ENCODE results near the gene DNM3. TPM values are rescaled to one million over a fixed set of nuclear protein-coding genes. Genes with fewer than 3 reads are reported as not detected.
"Not testable (repeated sequence)": the region's sequence is repeated elsewhere in the genome, so short reads cannot be mapped to it uniquely, and the experiment has no call there.

DNM3 gene
- total RNA-seq, 1 donor from 2014 or later = 7.1 TPM

- no peak for DNase-seq
These were observed 143.0 kb downstream of the DNM3 start for GRCh38 chr1:171984262-171984661.

- peak; percentile 43 for DNase-seq
These were observed 143.7 kb downstream of the DNM3 start for GRCh38 chr1:171984850-171985485.

GRCh38 chr1:171985639-171986038 is 144.3 kb downstream of the DNM3 start:
- DNase-seq = no peak

- no peak for DNase-seq
These were observed 147.1 kb downstream of the DNM3 start for GRCh38 chr1:171988243-171988885.

GRCh38 chr1:171990371-171990770 is 149.1 kb downstream of the DNM3 start:
- no peak for DNase-seq

- DNase-seq = no peak
These were observed 153.0 kb downstream of the DNM3 start for GRCh38 chr1:171994293-171994692.

GRCh38 chr1:171995573-171995972 is 154.3 kb downstream of the DNM3 start:
- no peak for DNase-seq

- no peak for DNase-seq
These were observed 156.6 kb downstream of the DNM3 start for GRCh38 chr1:171997936-171998335.

- no peak for DNase-seq
These were observed 157.4 kb downstream of the DNM3 start for GRCh38 chr1:171998711-171999110.

- no peak for DNase-seq
These were observed 158.5 kb downstream of the DNM3 start for GRCh38 chr1:171999756-172000155.

GRCh38 chr1:172001288-172001687 is 160.0 kb downstream of the DNM3 start:
- no peak for DNase-seq

- peak; percentile 87 for DNase-seq
These were observed 161.5 kb downstream of the DNM3 start for GRCh38 chr1:172002725-172003345.

- DNase-seq = no peak
These were observed 162.7 kb downstream of the DNM3 start for GRCh38 chr1:172003766-172004530.

- no peak for DNase-seq
These were observed 163.4 kb downstream of the DNM3 start for GRCh38 chr1:172004671-172005070.

GRCh38 chr1:172005856-172006255 is 164.6 kb downstream of the DNM3 start:
- DNase-seq = no peak

GRCh38 chr1:172006660-172007059 is 165.4 kb downstream of the DNM3 start:
- DNase-seq = no peak

- DNase-seq = no peak
These were observed 177.5 kb downstream of the DNM3 start for GRCh38 chr1:172018727-172019311.

GRCh38 chr1:172019976-172020375 is 178.7 kb downstream of the DNM3 start:
- no peak for DNase-seq

- no peak for DNase-seq
These were observed 183.2 kb downstream of the DNM3 start for GRCh38 chr1:172024516-172024915.

- DNase-seq = not testable (repeated sequence)
These were observed 183.8 kb downstream of the DNM3 start for GRCh38 chr1:172024944-172025738.

GRCh38 chr1:172040466-172040865 is 199.2 kb downstream of the DNM3 start:
- DNase-seq = no peak

- no peak for DNase-seq
These were observed 199.8 kb downstream of the DNM3 start for GRCh38 chr1:172041102-172041501.

Measured in tongue (tissue), 2 donors.